Neural progenitor cell (in vitro differentiated cells): Measurements from ENCODE around the gene KRTAP10-3.

Source experiments
- CTCF ChIP-seq: fragments of 200-600 bp; sonication (generic); IDR thresholded peaks from 2 replicates; pipeline ENCODE4 v1.5.1; 2017; ENCODE audit warnings: antibody characterized with exemption, mild to moderate bottlenecking
- EZH2 ChIP-seq: fragments of 200-600 bp; sonication (generic); IDR thresholded peaks from 2 replicates; pipeline ENCODE4 v1.6.1; 2017; ENCODE audit warnings: antibody characterized with exemption, mild to moderate bottlenecking, moderate library complexity
- EZH2phosphoT487 ChIP-seq: fragments of 200-600 bp; sonication (generic); IDR thresholded peaks from 2 replicates; pipeline ENCODE4 v1.6.1; 2017; ENCODE audit warnings: antibody characterized with exemption

- TF ChIP-seq CTCF (no peak), EZH2 (no peak), EZH2phosphoT487 (no peak)
These were observed 50.2 kb downstream of the KRTAP10-3 start for GRCh38 chr21:44508426-44508710.
